Osteocyte (in vitro differentiated cells): ENCODE measurements around the gene CTTNBP2. TPM values are rescaled to one million over a fixed set of nuclear protein-coding genes. Genes with fewer than 3 reads are reported as not detected.

Source experiments
- DNase-seq: peaks from one replicate; pipeline ENCODE4 v3.0.0; 2021; ENCODE audit warnings: mixed read lengths; ENCODE audit not compliant: unreplicated experiment; ENCODE audit errors: extremely low spot score
- H3K27ac Mint-ChIP-seq: one replicate; pipeline ENCODE4 v1.8.0; 2021; ENCODE audit warnings: mild to moderate bottlenecking, mixed read lengths; ENCODE audit not compliant: unreplicated experiment
- H3K27me3 Mint-ChIP-seq: one replicate; pipeline ENCODE4 v1.8.0; 2021; ENCODE audit warnings: mixed read lengths; ENCODE audit not compliant: unreplicated experiment
- H3K36me3 Mint-ChIP-seq: one replicate; pipeline ENCODE4 v1.8.0; 2021; ENCODE audit warnings: mixed read lengths; ENCODE audit not compliant: unreplicated experiment
- H3K4me1 Mint-ChIP-seq: one replicate; pipeline ENCODE4 v1.8.0; 2021; ENCODE audit warnings: mixed read lengths; ENCODE audit not compliant: unreplicated experiment
- H3K4me3 Mint-ChIP-seq: one replicate; pipeline ENCODE4 v1.8.0; 2021; ENCODE audit warnings: mild to moderate bottlenecking, moderate library complexity, mixed read lengths; ENCODE audit not compliant: unreplicated experiment
- H3K9me3 Mint-ChIP-seq: one replicate; pipeline ENCODE4 v1.8.0; 2021; ENCODE audit warnings: mixed read lengths; ENCODE audit not compliant: unreplicated experiment
- CTCF ChIP-seq: fragments of 200-600 bp; sonication (generic); IDR thresholded peaks from 2 replicates; pipeline ENCODE4 v1.5.0; 2021; ENCODE audit warnings: antibody characterized with exemption, mild to moderate bottlenecking, moderate library complexity
- total RNA-seq: library from RNA; stranded (reverse); gene quantifications from 2 replicates; pipeline ENCODE4 v1.2.1, GENCODE V29; 2021

Gene CTTNBP2
- total RNA-seq, 1 donor from 2014 or later, result 2.3 TPM

DNA sequence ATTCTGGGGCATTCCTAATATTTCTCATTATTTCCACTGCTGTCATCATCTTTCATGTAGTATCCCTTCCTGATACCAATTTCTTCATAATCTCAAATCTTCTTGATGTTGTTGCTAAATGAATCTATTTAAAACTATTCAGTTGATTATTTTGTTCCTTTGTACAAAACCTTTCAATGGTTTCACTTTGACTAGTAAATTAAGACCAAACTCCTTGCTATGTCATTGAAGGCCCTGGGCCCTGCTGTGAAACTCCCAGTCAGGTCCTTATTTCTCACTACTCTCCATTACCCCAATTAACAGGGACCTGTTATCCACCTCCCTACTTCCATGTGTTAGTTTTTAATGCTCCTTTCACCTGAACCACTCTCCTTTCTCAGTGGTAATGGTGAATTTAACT, 97.0 kb downstream of the CTTNBP2 start:
- no peak overlapping the region for H3K4me3 Mint-ChIP-seq
- H3K9me3 Mint-ChIP-seq, result no peaks in the 10 kb centered on the region
- H3K36me3 Mint-ChIP-seq, result peaks cover 2% of the 10 kb centered on the region
- no peaks in the 10 kb centered on the region for H3K27me3 Mint-ChIP-seq
- H3K27ac Mint-ChIP-seq, result no peak overlapping the region
- no peak for DNase-seq
- TF ChIP-seq CTCF, result no peak
- peaks cover 10% of the 10 kb centered on the region for H3K4me1 Mint-ChIP-seq

GRCh38 chr7:117775801-117776200, 97.4 kb downstream of the CTTNBP2 start:
- Mint-ChIP-seq H3K27me3 (no peaks in the 10 kb centered on the region), H3K4me1 (peaks cover 6% of the 10 kb centered on the region), H3K36me3 (peaks cover 2% of the 10 kb centered on the region), H3K9me3 (no peaks in the 10 kb centered on the region), H3K4me3 (no peak overlapping the region), H3K27ac (no peak overlapping the region)
- DNase-seq, result no peak
- no peak for TF ChIP-seq CTCF

DNA sequence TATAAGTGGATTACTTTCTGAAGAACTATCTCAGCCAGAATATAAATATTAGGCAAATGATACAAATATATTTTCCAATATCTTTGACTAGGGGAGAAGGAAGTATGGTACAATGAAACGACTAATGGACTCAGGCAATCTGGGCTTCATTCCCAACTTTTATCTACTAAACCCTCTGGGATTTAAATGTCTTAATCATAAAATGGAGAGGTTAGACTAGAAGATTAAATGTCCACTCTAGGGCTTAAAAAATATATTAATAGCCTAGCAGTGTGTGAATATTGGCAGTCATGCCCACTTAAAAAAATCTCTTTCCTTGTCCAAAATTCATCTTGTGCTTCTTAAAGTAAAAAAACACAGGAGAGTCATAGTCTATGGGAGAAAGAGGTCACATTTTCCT, 98.3 kb downstream of the CTTNBP2 start:
- Mint-ChIP-seq H3K4me3 (no peak overlapping the region), H3K36me3 (peaks cover 2% of the 10 kb centered on the region), H3K9me3 (no peaks in the 10 kb centered on the region), H3K4me1 (peaks cover 1% of the 10 kb centered on the region), H3K27ac (no peak overlapping the region), H3K27me3 (no peaks in the 10 kb centered on the region)
- no peak for DNase-seq
- TF ChIP-seq CTCF, result no peak

DNA sequence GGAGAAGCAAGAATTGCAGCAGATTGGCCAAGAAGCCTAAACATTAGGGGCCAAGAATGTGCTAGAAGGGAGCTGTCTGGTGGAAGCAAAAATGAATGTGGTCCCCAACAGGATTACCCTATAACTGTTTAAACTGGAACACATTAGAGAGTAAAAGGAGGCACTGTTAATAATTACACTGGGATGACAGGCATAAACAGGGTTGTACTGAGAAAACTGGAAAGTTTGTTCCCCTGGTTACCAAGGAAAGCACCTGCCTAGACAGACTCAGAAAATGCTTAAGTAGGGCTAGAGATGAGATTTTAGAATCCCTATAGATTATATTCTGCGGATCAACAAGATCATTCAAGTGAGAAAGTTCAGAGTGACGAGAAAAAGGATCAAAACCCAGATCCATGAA, 100.8 kb downstream of the CTTNBP2 start:
- peaks cover 7% of the 10 kb centered on the region for H3K4me1 Mint-ChIP-seq
- H3K27ac Mint-ChIP-seq, result no peak overlapping the region
- no peaks in the 10 kb centered on the region for H3K9me3 Mint-ChIP-seq
- no peak for TF ChIP-seq CTCF
- H3K36me3 Mint-ChIP-seq, result peaks cover 2% of the 10 kb centered on the region
- H3K27me3 Mint-ChIP-seq, result no peaks in the 10 kb centered on the region
- DNase-seq, result no peak
- no peak overlapping the region for H3K4me3 Mint-ChIP-seq

DNA sequence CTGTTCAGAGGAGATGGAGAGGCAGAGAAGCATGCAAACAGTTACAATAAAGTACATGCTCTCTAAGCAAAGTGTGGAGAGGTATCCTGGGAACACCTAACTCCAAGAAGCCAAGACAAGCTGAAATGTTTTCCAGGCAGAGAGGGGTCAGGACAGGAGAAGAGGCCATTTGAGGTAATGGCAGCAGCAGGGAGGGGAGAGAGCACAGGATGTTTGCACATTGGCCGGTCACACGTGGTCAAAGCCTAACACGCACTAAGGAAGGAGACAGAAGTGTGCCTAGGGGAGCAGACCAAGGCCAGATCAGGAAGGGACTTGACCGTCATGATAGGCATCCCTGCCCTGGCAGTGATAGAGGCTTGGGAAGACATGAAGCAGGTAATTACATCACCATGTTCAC, 101.5 kb downstream of the CTTNBP2 start:
- DNase-seq, result no peak
- no peak for TF ChIP-seq CTCF
- Mint-ChIP-seq H3K27me3 (no peaks in the 10 kb centered on the region), H3K27ac (no peak overlapping the region), H3K9me3 (no peaks in the 10 kb centered on the region), H3K4me3 (no peak overlapping the region), H3K4me1 (peaks cover 7% of the 10 kb centered on the region), H3K36me3 (peaks cover 2% of the 10 kb centered on the region)
